ENCODE results near the gene GPC5. TPM values are rescaled to one million over a fixed set of nuclear protein-coding genes. Genes with fewer than 3 reads are reported as not detected.

GPC5 gene
- total and polyA plus RNA-seq, 4 donors = 0.51 to 22.4 (median 2.0) TPM

DNA sequence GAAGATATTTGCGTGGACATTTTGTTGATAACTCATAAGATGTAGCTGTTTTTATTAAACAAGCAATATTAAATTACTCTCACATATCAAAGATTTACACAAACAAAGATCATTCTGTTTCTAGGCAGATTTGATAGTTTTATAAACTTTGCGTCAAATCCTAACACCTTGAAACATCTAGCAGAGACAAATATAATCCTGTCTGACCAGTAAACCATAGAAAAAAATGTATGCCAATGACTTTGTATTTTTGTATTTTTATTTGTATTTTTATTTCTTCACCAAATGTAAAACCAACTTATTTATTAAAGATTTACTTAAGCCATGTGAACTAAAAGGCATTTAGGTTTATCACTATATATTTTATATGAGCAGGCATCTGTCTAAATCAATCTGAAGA lies 494.6 kb downstream of the GPC5 start (continued):
- TF ChIP-seq REST (IDR thresholded peaks at IDR 0.05) = no peak
- TF ChIP-seq, protein P1, sequence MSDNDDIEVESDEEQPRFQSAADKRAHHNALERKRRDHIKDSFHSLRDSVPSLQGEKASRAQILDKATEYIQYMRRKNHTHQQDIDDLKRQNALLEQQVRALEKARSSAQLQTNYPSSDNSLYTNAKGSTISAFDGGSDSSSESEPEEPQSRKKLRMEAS (IDR thresholded peaks at IDR 0.05) = no peak

DNA sequence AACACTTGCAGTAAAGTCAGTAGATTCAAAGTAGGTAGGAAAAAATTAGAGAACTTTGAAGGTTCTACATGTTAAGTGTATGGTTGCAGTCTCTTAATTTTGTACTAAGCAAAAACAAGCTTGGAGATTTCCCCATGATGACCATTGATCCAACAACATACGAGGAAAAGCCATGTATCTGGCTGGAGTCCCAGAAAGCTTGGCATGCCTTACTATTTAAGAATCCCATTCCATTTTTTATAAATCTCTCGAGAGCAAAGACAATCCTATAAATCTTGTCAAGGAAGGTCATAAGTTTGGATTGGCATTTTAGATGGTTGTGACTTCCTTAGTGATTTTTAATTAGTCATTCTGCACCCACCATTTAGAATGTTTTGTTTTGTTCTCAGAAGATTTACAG lies 495.9 kb downstream of the GPC5 start:
- DNase-seq (ENCODE audit: low spot score) = no peak
- 20% methylated on average over 2 of the region's 2 CpGs for WGBS
- no peak overlapping the region for H3K27ac ChIP-seq (ENCODE audit: low read depth in 1 of 2, low read length in 2 of 2)
- no peak overlapping the region for H3K9ac ChIP-seq (ENCODE audit: low read depth in 1 of 2, low read length in 2 of 2)
- H3K4me1 ChIP-seq (ENCODE audit: control insufficient read depth in 4 of 4, insufficient read depth in 4 of 4, low read length in 3 of 4) = no peaks in the 10 kb centered on the region
- H3K36me3 ChIP-seq (ENCODE audit: control insufficient read depth in 4 of 4, insufficient read depth in 3 of 4, low read depth in 1 of 4, low read length in 3 of 4) = no peaks in the 10 kb centered on the region
- H3K27me3 ChIP-seq (ENCODE audit: control insufficient read depth in 4 of 4, insufficient read depth in 4 of 4, low read length in 3 of 4) = no peaks in the 10 kb centered on the region
- H3K4me3 ChIP-seq (ENCODE audit: low read depth in 1 of 3, low read length in 3 of 3) = no peak overlapping the region
- TF ChIP-seq FOXA2 (IDR thresholded peaks at IDR 0.05) = no peak
- TF ChIP-seq, protein P1 (IDR thresholded peaks at IDR 0.05) = no peak
- TF ChIP-seq FOXA1 (IDR thresholded peaks at IDR 0.05) = no peak
- TF ChIP-seq RAD21 (IDR thresholded peaks at IDR 0.05) = no peak
- no peak for TF ChIP-seq YY1 (IDR thresholded peaks at IDR 0.05)
- TF ChIP-seq, protein P2, sequence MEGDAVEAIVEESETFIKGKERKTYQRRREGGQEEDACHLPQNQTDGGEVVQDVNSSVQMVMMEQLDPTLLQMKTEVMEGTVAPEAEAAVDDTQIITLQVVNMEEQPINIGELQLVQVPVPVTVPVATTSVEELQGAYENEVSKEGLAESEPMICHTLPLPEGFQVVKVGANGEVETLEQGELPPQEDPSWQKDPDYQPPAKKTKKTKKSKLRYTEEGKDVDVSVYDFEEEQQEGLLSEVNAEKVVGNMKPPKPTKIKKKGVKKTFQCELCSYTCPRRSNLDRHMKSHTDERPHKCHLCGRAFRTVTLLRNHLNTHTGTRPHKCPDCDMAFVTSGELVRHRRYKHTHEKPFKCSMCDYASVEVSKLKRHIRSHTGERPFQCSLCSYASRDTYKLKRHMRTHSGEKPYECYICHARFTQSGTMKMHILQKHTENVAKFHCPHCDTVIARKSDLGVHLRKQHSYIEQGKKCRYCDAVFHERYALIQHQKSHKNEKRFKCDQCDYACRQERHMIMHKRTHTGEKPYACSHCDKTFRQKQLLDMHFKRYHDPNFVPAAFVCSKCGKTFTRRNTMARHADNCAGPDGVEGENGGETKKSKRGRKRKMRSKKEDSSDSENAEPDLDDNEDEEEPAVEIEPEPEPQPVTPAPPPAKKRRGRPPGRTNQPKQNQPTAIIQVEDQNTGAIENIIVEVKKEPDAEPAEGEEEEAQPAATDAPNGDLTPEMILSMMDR (IDR thresholded peaks at IDR 0.05; ENCODE audit: low read depth, low read length, missing input control) = no peak
- TF ChIP-seq EGR1 (IDR thresholded peaks at IDR 0.05; ENCODE audit: low read depth in 2 of 2) = no peak
- no peak for TF ChIP-seq HNF4A (conservative IDR thresholded peaks at IDR 0.05)
- no peak for TF ChIP-seq TAF1 (conservative IDR thresholded peaks at IDR 0.05)
- TF ChIP-seq SP1 (IDR thresholded peaks at IDR 0.05) = no peak
- TF ChIP-seq NR2F2 (IDR thresholded peaks at IDR 0.05) = no peak
- TF ChIP-seq, protein P3, sequence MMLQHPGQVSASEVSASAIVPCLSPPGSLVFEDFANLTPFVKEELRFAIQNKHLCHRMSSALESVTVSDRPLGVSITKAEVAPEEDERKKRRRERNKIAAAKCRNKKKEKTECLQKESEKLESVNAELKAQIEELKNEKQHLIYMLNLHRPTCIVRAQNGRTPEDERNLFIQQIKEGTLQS (IDR thresholded peaks at IDR 0.05) = no peak
- TF ChIP-seq HNF4G (IDR thresholded peaks at IDR 0.05) = no peak
- TF ChIP-seq JUND (IDR thresholded peaks at IDR 0.05) = no peak
- TF ChIP-seq REST (IDR thresholded peaks at IDR 0.05) = no peak
- no peak for TF ChIP-seq RXRA (IDR thresholded peaks at IDR 0.05)
- TF ChIP-seq, protein P4, sequence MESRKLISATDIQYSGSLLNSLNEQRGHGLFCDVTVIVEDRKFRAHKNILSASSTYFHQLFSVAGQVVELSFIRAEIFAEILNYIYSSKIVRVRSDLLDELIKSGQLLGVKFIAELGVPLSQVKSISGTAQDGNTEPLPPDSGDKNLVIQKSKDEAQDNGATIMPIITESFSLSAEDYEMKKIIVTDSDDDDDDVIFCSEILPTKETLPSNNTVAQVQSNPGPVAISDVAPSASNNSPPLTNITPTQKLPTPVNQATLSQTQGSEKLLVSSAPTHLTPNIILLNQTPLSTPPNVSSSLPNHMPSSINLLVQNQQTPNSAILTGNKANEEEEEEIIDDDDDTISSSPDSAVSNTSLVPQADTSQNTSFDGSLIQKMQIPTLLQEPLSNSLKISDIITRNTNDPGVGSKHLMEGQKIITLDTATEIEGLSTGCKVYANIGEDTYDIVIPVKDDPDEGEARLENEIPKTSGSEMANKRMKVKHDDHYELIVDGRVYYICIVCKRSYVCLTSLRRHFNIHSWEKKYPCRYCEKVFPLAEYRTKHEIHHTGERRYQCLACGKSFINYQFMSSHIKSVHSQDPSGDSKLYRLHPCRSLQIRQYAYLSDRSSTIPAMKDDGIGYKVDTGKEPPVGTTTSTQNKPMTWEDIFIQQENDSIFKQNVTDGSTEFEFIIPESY (IDR thresholded peaks at IDR 0.05) = no peak
- TF ChIP-seq GABPA (IDR thresholded peaks at IDR 0.05 in 1 of 2, conservative IDR thresholded peaks at IDR 0.05 in 1 of 2) = no peak
- H3K9me3 ChIP-seq (ENCODE audit: control insufficient read depth in 4 of 4, low read length in 3 of 4) = no peaks in the 10 kb centered on the region
